Endothelial cell of umbilical vein (primary cell): ENCODE measurements around the gene GAS1. TPM values are rescaled to one million over a fixed set of nuclear protein-coding genes. Genes with fewer than 3 reads are reported as not detected.

Experiments
- BruUV-seq: library from RNA; stranded (reverse); fragments of 400-500 nt; replicated peaks from 2 replicates; lab custom pipeline; 2021; lab: Mats Ljungman, UMichigan
- CTCF ChIA-PET: fragments of 300-600, 350-600 bp; sonication (Branson Sonifier 250); formaldehyde crosslinking; loops from one replicate; lab custom pipeline; 2021; ENCODE audit warnings: antibody characterized with exemption, inconsistent platforms; lab: Charles Lee
- POLR2A ChIA-PET: fragments of 300-600, 350-600 bp; sonication (Branson Sonifier 250); formaldehyde crosslinking; loops from one replicate; lab custom pipeline; 2021; ENCODE audit warnings: antibody characterized with exemption, inconsistent platforms; lab: Charles Lee
- DNase-seq: peaks from one replicate; pipeline ENCODE4 v3.0.0-alpha.2; 2011; ENCODE audit warnings: low read depth, low spot score
- FAIRE-seq: peaks from 2 replicates; lab custom pipeline; 2011; peaks lifted over from hg19 to GRCh38; lab: Jason Lieb, UNC
- H2AFZ ChIP-seq: 2 replicates; pipeline ENCODE4 v1.6.0; 2012; ENCODE audit warnings: low read depth, low read length, control low read depth, inconsistent platforms
- H3K27ac ChIP-seq: 2 replicates; pipeline ENCODE4 v1.5.1; 2011; ENCODE audit warnings: low read depth, mild to moderate bottlenecking, control low read depth, low read length, moderate library complexity; ENCODE audit not compliant: insufficient read depth
- H3K27me3 ChIP-seq, 2 experiments: 2 replicates each; pipeline versions ENCODE4 v1.6.0 to v1.6.1; 2011; ENCODE audit warnings: low read length in 2 of 2, mixed read lengths in 1 of 2; ENCODE audit not compliant: control insufficient read depth in 2 of 2, insufficient read depth in 2 of 2
- H3K36me3 ChIP-seq, 2 experiments: 2 replicates in 1 of 2; 3 replicates in 1 of 2; pipeline ENCODE4 v1.5.1; 2011; ENCODE audit warnings: low read length in 2 of 2, mild to moderate bottlenecking in 1 of 2, moderate library complexity in 1 of 2; ENCODE audit not compliant: control insufficient read depth in 2 of 2, insufficient read depth in 2 of 2; ENCODE audit errors: extremely low read depth in 1 of 2
- H3K4me1 ChIP-seq: 3 replicates; pipeline ENCODE4 v1.5.1; 2011; ENCODE audit warnings: mild to moderate bottlenecking, low read length; ENCODE audit not compliant: control insufficient read depth, insufficient read depth; ENCODE audit errors: extremely low read depth
- H3K4me2 ChIP-seq: 2 replicates; pipeline ENCODE4 v1.6.1; 2011; ENCODE audit warnings: low read length, control low read depth, mixed read lengths; ENCODE audit not compliant: insufficient read depth
- H3K4me3 ChIP-seq, 3 experiments: fragments of 200-600 bp in 1 of 3; sonication (generic), shearing (Covaris generic) in 1 of 3; replicated peaks in 1 of 3; 2 replicates each; pipeline ENCODE4 v1.5.1; 2011 to 2016; ENCODE audit warnings: control low read depth in 3 of 3, low read length in 3 of 3, mild to moderate bottlenecking in 2 of 3, inconsistent platforms in 1 of 3, low read depth in 1 of 3, moderate library complexity in 1 of 3; ENCODE audit not compliant: insufficient read depth in 1 of 3
- H3K79me2 ChIP-seq: 2 replicates; pipeline ENCODE4 v1.6.0; 2012; ENCODE audit warnings: low read length, inconsistent platforms; ENCODE audit not compliant: control insufficient read depth, insufficient read depth
- H3K9ac ChIP-seq: replicated peaks from 2 replicates; pipeline ENCODE3; 2011; ENCODE audit warnings: low read length, control low read depth; ENCODE audit not compliant: insufficient read depth; ENCODE audit errors: extremely low read depth
- H3K9me1 ChIP-seq: replicated peaks from 3 replicates; pipeline ENCODE4 v1.6.0; 2011; ENCODE audit warnings: mild to moderate bottlenecking, low read length; ENCODE audit not compliant: control insufficient read depth, insufficient read depth; ENCODE audit errors: extremely low read depth
- H3K9me3 ChIP-seq: replicated peaks from 2 replicates; pipeline ENCODE4 v1.5.1; 2012; ENCODE audit warnings: low read length, inconsistent platforms; ENCODE audit not compliant: control insufficient read depth, insufficient read depth
- H4K20me1 ChIP-seq: replicated peaks from 2 replicates; pipeline ENCODE3; 2011; ENCODE audit warnings: mild to moderate bottlenecking, low read length; ENCODE audit not compliant: control insufficient read depth, insufficient read depth; ENCODE audit errors: extremely low read depth
- CTCF ChIP-seq, 2 donors: IDR thresholded peaks; 1 replicate in 1 of 2; 2 replicates in 1 of 2; pipeline ENCODE4 v1.5.1; 2011; ENCODE audit warnings: low read length in 2 of 2, mild to moderate bottlenecking in 2 of 2, moderate library complexity in 2 of 2, control low read depth in 1 of 2, inconsistent platforms in 1 of 2, low read depth in 1 of 2; ENCODE audit not compliant: insufficient read depth in 1 of 2; ENCODE audit errors: extremely low read depth in 1 of 2
- EZH2 ChIP-seq: IDR thresholded peaks from 2 replicates; pipeline ENCODE4 v1.6.1; 2012; ENCODE audit warnings: borderline replicate concordance, low read depth, mild to moderate bottlenecking, moderate library complexity, low read length, inconsistent platforms; ENCODE audit not compliant: severe bottlenecking
- FOS ChIP-seq: IDR thresholded peaks from 2 replicates; pipeline ENCODE4 v1.6.1; 2011; ENCODE audit warnings: mild to moderate bottlenecking, low read length, moderate library complexity, borderline replicate concordance; ENCODE audit not compliant: insufficient read depth
- GATA2 ChIP-seq: IDR thresholded peaks from 2 replicates; pipeline ENCODE4 v1.7.0; 2011; ENCODE audit warnings: low read depth, mild to moderate bottlenecking, moderate library complexity, mixed read lengths, low read length; ENCODE audit not compliant: insufficient read length, insufficient read depth
- JUN ChIP-seq: IDR thresholded peaks from 2 replicates; pipeline ENCODE4 v1.6.1; 2011; ENCODE audit warnings: borderline replicate concordance, low read depth; ENCODE audit not compliant: insufficient read length, insufficient read depth
- MAX ChIP-seq: IDR thresholded peaks from 2 replicates; pipeline ENCODE4 v1.6.1; 2011; ENCODE audit not compliant: insufficient read depth, insufficient read length
- MYC ChIP-seq: IDR thresholded peaks from one replicate; pipeline ENCODE4 v1.6.1; 2011; ENCODE audit warnings: mild to moderate bottlenecking, low read depth, low read length
- POLR2A ChIP-seq: IDR thresholded peaks from 2 replicates; pipeline ENCODE4 v1.6.1; 2012; ENCODE audit warnings: low read depth, mild to moderate bottlenecking, control low read depth, low read length
- POLR2AphosphoS5 ChIP-seq: IDR thresholded peaks from 2 replicates; pipeline ENCODE4 v1.6.1; 2012; ENCODE audit warnings: low read depth, mild to moderate bottlenecking, control low read depth, low read length, moderate library complexity; ENCODE audit not compliant: insufficient read depth
- dilution Hi-C: fragments of 300-500 bp; cut with MboI; formaldehyde crosslinking; loops from one replicate; pipeline ENCODE4 v1.15.0; 2019; ENCODE audit warnings: low sequenced_read_pairs; ENCODE audit not compliant: extremely low pct_ligation_motif_present
- intact Hi-C: fragments of 100-400 bp; cut with micrococcal nuclease; formaldehyde crosslinking; loops from one replicate; pipeline ENCODE4 v1.10.0; 2022
- polyA plus RNA-seq, 4 experiments: library from polyadenylated mRNA; depleted of rRNA in 3 of 4; stranded (reverse) in 3 of 4; unstranded in 1 of 4; fragments of >200 nt; gene quantifications; 2 replicates each; pipeline versions ENCODE4 v1.2.1 to v1.2.3, GENCODE V29; 2011 to 2012; ENCODE audit warnings: missing spikeins in 1 of 4
- total RNA-seq: library from RNA; stranded (reverse); gene quantifications from 2 replicates; pipeline ENCODE4 v1.2.3, GENCODE V29; 2021

Gene GAS1
- total and polyA plus RNA-seq, 2 donors (not counting 3 experiments of a cell fraction or from before 2014, with no cell fraction given): 0.06 to 0.15 TPM

- ChIA-PET POLR2A (no interaction called here), CTCF (no interaction called here)
- Histone ChIP-seq H3K9me1 (no peaks in the 10 kb centered on the region), H3K79me2 (no peaks in the 10 kb centered on the region), H3K27ac (no peak overlapping the region), H4K20me1 (no peaks in the 10 kb centered on the region), H3K36me3 (no peaks in the 10 kb centered on the region), H3K4me1 (no peaks in the 10 kb centered on the region), H3K27me3 (no peaks in the 10 kb centered on the region), H2AFZ (no peak overlapping the region), H3K9ac (no peak overlapping the region), H3K4me3 (no peak overlapping the region), H3K4me2 (no peak overlapping the region), H3K9me3 (no peaks in the 10 kb centered on the region)
- FAIRE-seq (no peak), DNase-seq (no peak)
- intact Hi-C loops: no loop called here
- no TSS peak for BruUV-seq
- TF ChIP-seq POLR2AphosphoS5 (no peak), POLR2A (no peak), MYC (no peak)
- dilution Hi-C loops: no loop called here
Measured at GRCh38 chr9:86983249-86983619, 35.9 kb upstream of the GAS1 start.

- no peak for DNase-seq
- H3K9me3 ChIP-seq: no peaks in the 10 kb centered on the region
- intact Hi-C loops (no loop called here), dilution Hi-C loops (no loop called here)
- H3K9me1 ChIP-seq: no peaks in the 10 kb centered on the region
- no peak for FAIRE-seq
- H4K20me1 ChIP-seq: no peaks in the 10 kb centered on the region
- H3K79me2 ChIP-seq: no peaks in the 10 kb centered on the region
- H3K27me3 ChIP-seq: no peaks in the 10 kb centered on the region
- no peaks in the 10 kb centered on the region for H3K36me3 ChIP-seq
- no TSS peak for BruUV-seq
- no peaks in the 10 kb centered on the region for H3K4me1 ChIP-seq
- no peak overlapping the region for H3K4me2 ChIP-seq
- CTCF ChIA-PET: interaction anchor here (0.6 kb wide), 1 partner anchor 37 kb away, joined by 3 read pairs; no protein-coding TSS in a partner anchor
- H3K27ac ChIP-seq: no peak overlapping the region
- no peak overlapping the region for H2AFZ ChIP-seq
- no peak overlapping the region for H3K4me3 ChIP-seq
- H3K9ac ChIP-seq: no peak overlapping the region
- POLR2A ChIA-PET: no interaction called here
- TF ChIP-seq POLR2A (no peak), EZH2 (no peak), POLR2AphosphoS5 (no peak), CTCF (IDR thresholded peaks at IDR 0.05; ENCODE audit: extremely low read depth in 1 of 2, insufficient read depth in 1 of 2, low read depth in 1 of 2, low read length in 2 of 2) (no peak), MAX (no peak), FOS (no peak), JUN (no peak), MYC (no peak), GATA2 (no peak)
Measured at GRCh38 chr9:86980802-86981201, 33.5 kb upstream of the GAS1 start.
